ENCODE data around the gene METTL16.

DNA sequence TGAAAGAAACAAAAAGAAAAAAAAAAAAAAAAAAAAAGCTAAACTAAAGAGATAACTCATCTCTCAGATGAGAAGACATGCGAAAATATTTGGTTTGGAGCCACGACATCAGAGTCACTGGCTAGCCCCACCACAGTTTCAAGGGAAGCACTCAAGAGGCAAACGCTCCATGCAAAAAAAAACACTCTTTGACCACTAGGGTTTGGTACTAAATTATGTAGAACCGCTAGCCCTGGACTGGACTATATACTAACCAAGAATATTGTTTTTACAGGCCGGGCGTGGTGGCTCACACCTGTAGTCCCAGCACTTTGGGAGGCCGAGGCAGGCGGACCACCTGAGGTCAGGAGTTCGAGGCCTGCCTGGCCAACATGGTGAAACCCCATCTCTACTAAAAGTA lies 37.3 kb downstream of the METTL16 start:
- TF ChIP-seq POLR2A (IDR thresholded peaks at IDR 0.05; ENCODE audit: low read depth, low read length) (no peak), POLR2AphosphoS5 (IDR thresholded peaks at IDR 0.05; ENCODE audit: low read depth, low read length) (no peak), TAF1 (IDR thresholded peaks at IDR 0.05; ENCODE audit: borderline replicate concordance, low read depth, low read length) (no peak)

Measured in GM12892 (cell line).